Left lung (tissue), 10 donors: ENCODE data around the gene DUSP7. TPM values are rescaled to one million over a fixed set of nuclear protein-coding genes. Genes with fewer than 3 reads are reported as not detected.
A peak's percentile ranks its signal among the peaks of the same experiment; 100 is the strongest.

Source experiments
- ATAC-seq: fragments of 200-7000 bp; cut with Tn5 transposase; one replicate; pipeline ENCODE4 v1.9.1; 2020; ENCODE audit warnings: moderate library complexity
- DNase-seq, 4 donors: peaks; one replicate each; pipeline ENCODE4 v3.0.0-alpha.2; 2013 to 2020
- H3K27ac ChIP-seq, 2 donors: fragments of 200-600 bp; sonication (generic) in 1 of 2; one replicate each; pipeline versions ENCODE4 v1.5.0 to v1.8.0; 2020 to 2021
- H3K27me3 ChIP-seq, 2 donors: fragments of 200-600 bp; sonication (generic) in 1 of 2; one replicate each; pipeline versions ENCODE4 v1.5.0 to v1.8.0; 2020 to 2021
- H3K36me3 ChIP-seq, 2 donors: fragments of 200-600 bp; sonication (generic) in 1 of 2; one replicate each; pipeline versions ENCODE4 v1.5.0 to v1.8.0; 2020 to 2021
- H3K4me1 ChIP-seq, 2 donors: fragments of 200-600 bp; one replicate each; pipeline ENCODE4 v1.8.0; 2021
- H3K4me3 ChIP-seq, 2 donors: fragments of 200-600 bp; sonication (generic) in 1 of 2; one replicate each; pipeline versions ENCODE4 v1.5.0 to v1.8.0; 2020 to 2021; ENCODE audit warnings: mild to moderate bottlenecking in 1 of 2
- H3K9me3 ChIP-seq, 2 donors: fragments of 200-600 bp; sonication (generic) in 1 of 2; one replicate each; pipeline versions ENCODE4 v1.5.0 to v1.8.0; 2020 to 2021
- CTCF ChIP-seq, 2 donors: fragments of 200-600 bp; sonication (generic) in 1 of 2; IDR thresholded peaks; one replicate each; pipeline versions ENCODE4 v1.5.0 to v1.8.0; 2021; ENCODE audit warnings: antibody characterized with exemption in 2 of 2
- intact Hi-C, 2 donors: fragments of 100-400 bp; cut with DNase I; formaldehyde crosslinking; loops; one replicate each; pipeline versions ENCODE4 v1.11.2 to v1.14.2; 2022
- polyA plus RNA-seq, 6 donors: library from polyadenylated mRNA; unstranded; fragments of 120-200 nt; gene quantifications; one replicate each; pipeline ENCODE4 v1.2.1, GENCODE V29; 2013; ENCODE audit not compliant: insufficient read length in 6 of 6
- total RNA-seq, 2 donors: library from RNA; stranded (reverse); fragmentation: NEBNext Ultra II Directional; extraction: Animal tissue kit (Norgen Biotek cat#: 25700); gene quantifications; one replicate each; pipeline ENCODE4 v1.2.1, GENCODE V29; 2021
- donor health status: DM: no; HTN: yes; CAD: no.
- donor health status: DM: no; HTN: no; CAD: no.

Gene DUSP7
- total and polyA plus RNA-seq, 8 donors: 17.5 to 38.3 (median 21.1) TPM

DNA sequence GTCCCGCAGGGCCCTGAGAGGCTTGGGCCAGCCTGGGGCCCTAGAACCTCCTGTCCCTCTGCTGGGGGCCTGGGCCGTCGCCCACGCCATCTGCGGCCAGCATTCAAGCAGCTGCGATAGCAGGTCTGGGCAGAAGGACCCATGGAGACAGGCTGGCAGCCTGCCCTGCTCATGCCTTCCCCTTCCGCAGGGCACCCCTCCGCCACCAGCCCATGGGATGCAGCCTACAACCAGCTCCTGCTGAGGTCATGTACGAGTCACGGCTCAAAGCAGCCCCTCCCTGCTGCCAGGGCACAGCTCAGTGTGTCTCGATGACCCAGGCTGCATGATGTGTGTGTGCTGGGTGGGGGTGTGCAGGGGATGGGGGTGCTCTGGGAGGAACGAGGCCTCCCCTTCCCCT, 27.8 kb downstream of the DUSP7 start:
- no peak overlapping the region for H3K27ac ChIP-seq
- TF ChIP-seq CTCF (IDR thresholded peaks at IDR 0.05): no peak
- intact Hi-C loops: no loop called here
- DNase-seq (no peak), ATAC-seq (no peak)
- H3K4me1 ChIP-seq: peaks cover 0 to 12% of the 10 kb centered on the region in 2 donors
- no peaks in the 10 kb centered on the region for H3K9me3 ChIP-seq
- no peak overlapping the region for H3K4me3 ChIP-seq
- no peaks in the 10 kb centered on the region for H3K36me3 ChIP-seq
- no peaks in the 10 kb centered on the region for H3K27me3 ChIP-seq

DNA sequence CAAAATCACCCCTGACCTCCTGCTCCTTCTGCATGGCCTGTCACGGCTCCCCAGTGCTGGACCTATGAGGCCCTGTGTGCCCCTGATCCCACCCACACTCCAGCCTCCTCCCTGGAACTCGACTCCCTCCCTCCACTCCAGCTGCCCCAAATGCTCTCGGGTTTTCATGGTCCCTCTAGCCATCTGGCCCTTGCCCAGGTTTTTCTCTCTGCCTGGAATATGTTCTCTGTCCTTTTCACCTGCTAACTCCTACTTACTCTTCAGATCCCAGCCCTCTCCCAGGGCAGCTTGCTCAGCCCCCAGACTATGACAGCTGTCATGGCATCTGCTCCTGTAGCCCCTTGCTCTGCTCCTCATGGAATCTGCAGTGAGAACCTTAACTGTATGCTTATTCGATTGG, 30.3 kb downstream of the DUSP7 start:
- H3K36me3 ChIP-seq: no peaks in the 10 kb centered on the region
- H3K9me3 ChIP-seq: no peaks in the 10 kb centered on the region
- no peak overlapping the region for H3K4me3 ChIP-seq
- DNase-seq (no peak), ATAC-seq (no peak)
- intact Hi-C loops: no loop called here
- H3K27me3 ChIP-seq: no peaks in the 10 kb centered on the region
- peaks cover 0 to 21% of the 10 kb centered on the region in 2 donors for H3K4me1 ChIP-seq
- H3K27ac ChIP-seq: no peak overlapping the region
- no peak for TF ChIP-seq CTCF (IDR thresholded peaks at IDR 0.05)

- no peak for TF ChIP-seq CTCF (IDR thresholded peaks at IDR 0.05)
These were observed 30.9 kb downstream of the DUSP7 start for GRCh38 chr3:52025453-52025852.

DNA sequence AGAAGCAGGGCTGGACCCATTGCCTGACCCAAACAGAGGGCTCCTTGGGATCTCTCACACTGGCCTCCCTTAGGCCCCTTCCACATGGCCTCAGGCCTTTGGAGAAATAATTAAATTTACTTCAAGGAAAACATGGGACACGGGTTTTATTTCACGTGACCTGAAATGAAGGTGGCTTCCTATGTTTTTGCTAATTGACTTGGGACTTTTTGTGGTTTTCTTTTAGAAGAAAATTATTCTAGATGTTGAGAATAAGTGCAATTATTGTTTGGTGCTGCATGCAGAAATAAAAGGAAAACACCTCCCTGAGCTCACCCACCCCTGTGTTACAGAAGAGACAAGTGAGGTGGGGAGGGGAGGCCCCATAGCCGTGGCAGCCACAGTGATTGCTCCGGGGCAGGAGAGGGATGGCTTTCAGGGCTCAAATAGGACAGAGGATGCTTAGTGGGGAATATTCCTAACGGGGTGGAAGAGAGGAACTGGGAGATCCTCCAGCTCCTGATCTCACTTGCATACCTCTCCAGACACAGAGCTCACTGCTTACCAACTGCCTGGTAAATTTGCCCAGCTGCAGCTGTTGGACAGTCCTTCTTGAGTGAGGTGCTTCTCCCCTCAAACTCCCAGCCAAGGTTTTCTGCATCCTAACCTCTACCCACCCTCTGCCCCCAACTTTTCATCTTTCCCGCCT, 31.5 kb downstream of the DUSP7 start:
- Histone ChIP-seq H3K27me3 (no peaks in the 10 kb centered on the region), H3K4me1 (peaks cover 0 to 21% of the 10 kb centered on the region in 2 donors), H3K4me3 (no peak overlapping the region), H3K9me3 (no peaks in the 10 kb centered on the region), H3K36me3 (no peaks in the 10 kb centered on the region), H3K27ac (no peak overlapping the region)
- no peak for ATAC-seq
- no peak for TF ChIP-seq CTCF (IDR thresholded peaks at IDR 0.05)
- intact Hi-C loops: no loop called here
- no peak for DNase-seq

More at GRCh38 chr3:52025453-52025852, 30.9 kb downstream of the DUSP7 start:
- no peak for DNase-seq
- intact Hi-C loops: no loop called here
- Histone ChIP-seq H3K27ac (no peak overlapping the region), H3K27me3 (no peaks in the 10 kb centered on the region), H3K4me3 (no peak overlapping the region), H3K4me1 (peaks cover 0 to 21% of the 10 kb centered on the region in 2 donors), H3K9me3 (no peaks in the 10 kb centered on the region), H3K36me3 (no peaks in the 10 kb centered on the region)
- ATAC-seq: no peak

- DNase-seq (no peak), ATAC-seq (no peak)
- intact Hi-C loops: no loop called here
- H3K27ac ChIP-seq: peak overlapping the region in 1 of 2 donors; percentile 42
- no peak overlapping the region for H3K4me3 ChIP-seq
- H3K36me3 ChIP-seq: no peaks in the 10 kb centered on the region
- TF ChIP-seq CTCF (IDR thresholded peaks at IDR 0.05): no peak
- no peaks in the 10 kb centered on the region for H3K9me3 ChIP-seq
- H3K4me1 ChIP-seq: peaks cover 0 to 21% of the 10 kb centered on the region in 2 donors
- H3K27me3 ChIP-seq: no peaks in the 10 kb centered on the region
These were observed 32.3 kb downstream of the DUSP7 start for GRCh38 chr3:52023860-52024764.
